Fibroblast of lung (primary cell): ENCODE data around the gene CTSA. TPM values are rescaled to one million over a fixed set of nuclear protein-coding genes. Genes with fewer than 3 reads are reported as not detected.
"Not testable (repeated sequence)": the region's sequence is repeated elsewhere in the genome, so short reads cannot be mapped to it uniquely, and the experiment has no call there.

Source experiments
- DNase-seq, 2 donors: peaks; one replicate each; pipeline versions ENCODE4 v3.0.0 to v3.0.0-alpha.2; 2010; ENCODE audit warnings: low read depth in 2 of 2
- H2AFZ ChIP-seq: 2 replicates; pipeline ENCODE4 v1.5.1; 2012; ENCODE audit warnings: low read length, control low read depth, inconsistent platforms
- H3K27ac ChIP-seq: 2 replicates; pipeline ENCODE4 v1.5.1; 2011; ENCODE audit warnings: low read length, control low read depth; ENCODE audit not compliant: insufficient read depth
- H3K27me3 ChIP-seq: 2 replicates; pipeline ENCODE4 v1.5.1; 2011; ENCODE audit warnings: mild to moderate bottlenecking, low read length; ENCODE audit not compliant: control insufficient read depth, insufficient read depth
- H3K36me3 ChIP-seq: 2 replicates; pipeline ENCODE4 v1.5.1; 2011; ENCODE audit warnings: low read length; ENCODE audit not compliant: control insufficient read depth, insufficient read depth
- H3K4me1 ChIP-seq: 2 replicates; pipeline ENCODE4 v1.5.1; 2011; ENCODE audit warnings: low read length; ENCODE audit not compliant: control insufficient read depth, insufficient read depth; ENCODE audit errors: extremely low read depth
- H3K4me2 ChIP-seq: 2 replicates; pipeline ENCODE4 v1.5.1; 2011; ENCODE audit warnings: low read length, control low read depth; ENCODE audit not compliant: insufficient read depth; ENCODE audit errors: extremely low read depth
- H3K4me3 ChIP-seq, 4 experiments: fragments of 200-600 bp in 1 of 4; sonication (generic) in 1 of 4; replicated peaks in 1 of 4; 2 replicates each; pipeline ENCODE4 v1.5.1; 2011 to 2016; ENCODE audit warnings: low read length in 4 of 4, low read depth in 3 of 4, mild to moderate bottlenecking in 3 of 4, control low read depth in 2 of 4, inconsistent platforms in 1 of 4, mixed read lengths in 1 of 4; ENCODE audit not compliant: insufficient read depth in 1 of 4; ENCODE audit errors: control extremely low read depth in 1 of 4
- H3K79me2 ChIP-seq: 2 replicates; pipeline ENCODE4 v1.5.1; 2012; ENCODE audit warnings: mild to moderate bottlenecking, low read length, inconsistent platforms; ENCODE audit not compliant: control insufficient read depth, insufficient read depth
- H3K9ac ChIP-seq: 2 replicates; pipeline ENCODE4 v1.5.1; 2011; ENCODE audit warnings: mild to moderate bottlenecking, low read length, control low read depth; ENCODE audit not compliant: insufficient read depth
- H3K9me3 ChIP-seq: 2 replicates; pipeline ENCODE4 v1.5.1; 2012; ENCODE audit warnings: low read depth, low read length; ENCODE audit not compliant: control insufficient read depth, insufficient read depth
- H4K20me1 ChIP-seq: 2 replicates; pipeline ENCODE4 v1.5.1; 2011; ENCODE audit warnings: low read length; ENCODE audit not compliant: control insufficient read depth, insufficient read depth; ENCODE audit errors: extremely low read depth
- CTCF ChIP-seq, 2 donors: IDR thresholded peaks in 1 of 2; conservative IDR thresholded peaks in 1 of 2; 1 replicate in 1 of 2; 2 replicates in 1 of 2; pipeline ENCODE4 v1.5.1; 2011 to 2012; ENCODE audit warnings: low read length in 2 of 2, control low read depth in 1 of 2, inconsistent platforms in 1 of 2, low read depth in 1 of 2, mild to moderate bottlenecking in 1 of 2
- EZH2 ChIP-seq: IDR thresholded peaks from 2 replicates; pipeline ENCODE4 v1.5.1; 2012; ENCODE audit warnings: low read length, control low read depth, mild to moderate bottlenecking; ENCODE audit errors: missing control alignments
- polyA plus RNA-seq, 2 donors: library from polyadenylated mRNA; depleted of rRNA in 1 of 2; stranded (reverse) in 1 of 2; unstranded in 1 of 2; fragments of >200 nt; gene quantifications; 2 replicates each; pipeline ENCODE4 v1.2.1, GENCODE V29; 2011 to 2012; ENCODE audit warnings: missing spikeins in 1 of 2
- total RNA-seq: library from RNA; depleted of rRNA; stranded (reverse); fragments of >200 nt; gene quantifications from 2 replicates; pipeline ENCODE4 v1.2.1, GENCODE V29; 2014

CTSA gene
- total and polyA plus RNA-seq, 2 donors (not counting 1 experiment from before 2014, with no cell fraction given), result 116 to 364 TPM

DNA sequence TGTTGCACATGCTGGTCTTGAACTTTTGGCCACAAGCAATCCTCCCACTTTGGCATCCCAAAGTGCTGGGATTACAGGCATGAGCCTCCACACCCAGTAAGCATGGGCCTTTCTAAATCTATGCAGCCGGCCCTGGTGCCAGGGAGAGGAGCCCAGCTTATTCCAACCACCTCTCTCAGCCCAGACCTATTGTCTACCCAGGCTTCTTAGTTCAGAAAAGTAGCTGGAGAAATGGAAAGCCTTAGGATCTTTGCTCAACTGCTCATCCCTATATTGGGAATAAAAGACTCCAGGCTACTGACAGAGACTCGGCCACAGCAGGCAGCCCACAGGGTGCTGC lies 35.6 kb downstream of the CTSA start:
- H3K4me3 ChIP-seq, result no peak overlapping the region
- no peak for TF ChIP-seq EZH2
- no peak for TF ChIP-seq CTCF (conservative IDR thresholded peaks at IDR 0.05 in 1 of 2, IDR thresholded peaks at IDR 0.05 in 1 of 2; ENCODE audit: low read depth in 1 of 2, low read length in 2 of 2)
- no peak overlapping the region for H2AFZ ChIP-seq
- no peaks in the 10 kb centered on the region for H3K27me3 ChIP-seq
- no peak for DNase-seq
- no peak overlapping the region for H3K9ac ChIP-seq
- H3K79me2 ChIP-seq, result no peaks in the 10 kb centered on the region
- no peak overlapping the region for H3K4me2 ChIP-seq
- peaks cover 5% of the 10 kb centered on the region for H3K4me1 ChIP-seq
- H4K20me1 ChIP-seq, result no peaks in the 10 kb centered on the region
- no peaks in the 10 kb centered on the region for H3K9me3 ChIP-seq
- H3K27ac ChIP-seq, result no peak overlapping the region
- no peaks in the 10 kb centered on the region for H3K36me3 ChIP-seq

DNA sequence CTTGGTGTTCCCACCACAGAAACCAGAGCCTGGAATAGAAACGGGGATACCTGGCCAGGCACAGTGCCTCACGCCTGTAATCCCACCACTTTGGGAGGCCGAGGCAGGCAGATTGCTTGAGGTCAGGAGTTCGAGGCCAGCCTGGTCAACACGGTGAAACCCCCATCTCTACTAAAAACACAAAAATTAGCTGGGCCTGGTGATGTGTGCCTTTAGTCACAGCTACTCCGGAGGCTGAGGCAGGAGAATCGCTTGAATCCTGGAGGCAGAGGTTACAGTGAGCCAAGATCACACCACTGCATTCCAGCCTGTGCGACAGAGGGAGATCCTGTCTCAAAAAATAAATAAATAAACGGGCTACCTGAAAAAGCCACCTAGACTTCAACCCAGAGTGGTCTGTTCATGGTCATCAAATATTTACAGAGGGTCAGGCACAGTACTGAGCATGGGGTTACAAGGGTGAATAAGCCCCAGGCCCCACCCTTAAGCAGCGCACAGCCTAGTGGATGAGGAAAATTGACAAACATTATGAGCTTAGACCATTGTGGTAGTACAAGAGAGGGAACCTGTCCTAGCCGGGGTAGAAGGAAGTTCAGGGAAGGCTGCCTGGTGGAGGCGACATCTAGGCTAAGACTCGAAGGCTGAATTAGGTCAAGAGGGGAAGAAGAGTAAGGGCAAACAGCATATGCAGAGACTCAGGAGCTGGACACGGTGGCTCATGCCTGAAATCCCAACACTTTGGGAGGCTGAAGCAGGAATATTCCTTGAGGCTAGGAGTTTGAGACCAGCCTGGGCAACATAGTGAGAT lies 36.1 kb downstream of the CTSA start:
- H2AFZ ChIP-seq, result no peak overlapping the region
- no peak overlapping the region for H3K4me3 ChIP-seq
- no peak for DNase-seq
- peaks cover 5% of the 10 kb centered on the region for H3K4me1 ChIP-seq
- H3K9me3 ChIP-seq, result no peaks in the 10 kb centered on the region
- H3K36me3 ChIP-seq, result no peaks in the 10 kb centered on the region
- no peak overlapping the region for H3K9ac ChIP-seq
- no peak for TF ChIP-seq EZH2
- no peak for TF ChIP-seq CTCF (conservative IDR thresholded peaks at IDR 0.05 in 1 of 2, IDR thresholded peaks at IDR 0.05 in 1 of 2; ENCODE audit: low read depth in 1 of 2, low read length in 2 of 2)
- H4K20me1 ChIP-seq, result no peaks in the 10 kb centered on the region
- H3K79me2 ChIP-seq, result no peaks in the 10 kb centered on the region
- no peak overlapping the region for H3K4me2 ChIP-seq
- H3K27me3 ChIP-seq, result no peaks in the 10 kb centered on the region
- H3K27ac ChIP-seq, result no peak overlapping the region

GRCh38 chr20:45931680-45932079 lies 40.5 kb downstream of the CTSA start:
- H3K27ac ChIP-seq, H3K36me3 ChIP-seq, H3K9ac ChIP-seq, DNase-seq, H3K4me1 ChIP-seq, H3K4me3 ChIP-seq, H2AFZ ChIP-seq, H3K9me3 ChIP-seq, H3K27me3 ChIP-seq, H4K20me1 ChIP-seq, H3K4me2 ChIP-seq: not testable (repeated sequence)
- peaks cover 18% of the 10 kb centered on the region for H3K79me2 ChIP-seq
